ENCODE results near the gene HSPE1. TPM values are rescaled to one million over a fixed set of nuclear protein-coding genes. Genes with fewer than 3 reads are reported as not detected.
"Not testable (repeated sequence)": the region's sequence is repeated elsewhere in the genome, so short reads cannot be mapped to it uniquely, and the experiment has no call there.

The HSPE1 gene
- total RNA-seq, 6 experiments from 2014 or later: 96.3 to 149 (median 114) TPM

DNA sequence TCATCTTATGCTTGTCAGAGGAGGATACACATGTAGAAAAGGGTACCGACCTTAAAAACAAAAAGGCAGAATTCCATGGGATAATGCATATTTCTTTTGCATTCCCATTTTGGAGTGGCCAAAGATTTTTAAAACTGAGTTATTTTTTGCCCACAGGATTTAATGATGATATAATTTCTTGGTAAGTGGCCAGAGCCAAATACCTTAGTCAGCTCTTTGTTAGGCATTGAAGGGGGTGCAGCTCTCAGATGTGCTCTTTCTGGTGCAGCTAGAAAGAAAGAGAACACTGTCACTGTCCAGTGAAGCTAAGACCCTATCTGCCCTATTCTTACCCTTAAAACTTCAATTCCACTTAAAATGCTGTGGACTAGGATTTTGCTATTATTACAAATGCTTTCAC, 36.0 kb upstream of the HSPE1 start:
- Mint-ChIP-seq H3K36me3 (ENCODE audit: low read depth) (peaks cover 30% of the 10 kb centered on the region), H3K4me3 (no peak overlapping the region), H3K4me1 (ENCODE audit: low read depth) (peaks cover 25% of the 10 kb centered on the region), H3K27ac (no peak overlapping the region), H3K9me3 (no peaks in the 10 kb centered on the region), H3K27me3 (ENCODE audit: insufficient read depth) (peaks cover 2% of the 10 kb centered on the region)
- no peak for DNase-seq
- TF ChIP-seq, protein P1, sequence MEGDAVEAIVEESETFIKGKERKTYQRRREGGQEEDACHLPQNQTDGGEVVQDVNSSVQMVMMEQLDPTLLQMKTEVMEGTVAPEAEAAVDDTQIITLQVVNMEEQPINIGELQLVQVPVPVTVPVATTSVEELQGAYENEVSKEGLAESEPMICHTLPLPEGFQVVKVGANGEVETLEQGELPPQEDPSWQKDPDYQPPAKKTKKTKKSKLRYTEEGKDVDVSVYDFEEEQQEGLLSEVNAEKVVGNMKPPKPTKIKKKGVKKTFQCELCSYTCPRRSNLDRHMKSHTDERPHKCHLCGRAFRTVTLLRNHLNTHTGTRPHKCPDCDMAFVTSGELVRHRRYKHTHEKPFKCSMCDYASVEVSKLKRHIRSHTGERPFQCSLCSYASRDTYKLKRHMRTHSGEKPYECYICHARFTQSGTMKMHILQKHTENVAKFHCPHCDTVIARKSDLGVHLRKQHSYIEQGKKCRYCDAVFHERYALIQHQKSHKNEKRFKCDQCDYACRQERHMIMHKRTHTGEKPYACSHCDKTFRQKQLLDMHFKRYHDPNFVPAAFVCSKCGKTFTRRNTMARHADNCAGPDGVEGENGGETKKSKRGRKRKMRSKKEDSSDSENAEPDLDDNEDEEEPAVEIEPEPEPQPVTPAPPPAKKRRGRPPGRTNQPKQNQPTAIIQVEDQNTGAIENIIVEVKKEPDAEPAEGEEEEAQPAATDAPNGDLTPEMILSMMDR (IDR thresholded peaks at IDR 0.05): no peak

DNA sequence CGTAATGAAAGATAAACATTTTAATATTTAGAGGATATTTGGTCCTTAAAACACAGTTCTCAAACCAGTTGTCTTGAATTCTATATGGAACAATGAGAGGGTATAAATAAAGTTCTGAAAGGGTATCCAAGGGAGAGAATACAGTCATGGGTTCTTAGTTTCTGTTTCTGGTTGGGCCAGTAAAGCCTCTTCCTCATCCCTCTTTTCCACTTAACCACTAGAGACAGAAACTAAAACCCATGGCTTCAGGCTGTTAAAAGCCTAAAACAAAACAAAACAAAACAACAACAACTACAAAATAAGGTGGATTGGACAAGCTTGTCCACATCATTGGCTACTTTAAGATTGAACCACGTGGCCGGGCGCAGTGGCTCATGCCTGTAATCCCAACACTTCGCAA, 28.0 kb upstream of the HSPE1 start:
- TF ChIP-seq, protein P1 (IDR thresholded peaks at IDR 0.05): no peak
- Mint-ChIP-seq H3K4me1 (ENCODE audit: low read depth) (no peaks in the 10 kb centered on the region), H3K27me3 (ENCODE audit: insufficient read depth) (no peaks in the 10 kb centered on the region), H3K4me3 (no peak overlapping the region), H3K36me3 (ENCODE audit: low read depth) (peaks cover 25% of the 10 kb centered on the region), H3K9me3 (no peaks in the 10 kb centered on the region), H3K27ac (peak overlapping the region; percentile 39)
- no peak for DNase-seq

DNA sequence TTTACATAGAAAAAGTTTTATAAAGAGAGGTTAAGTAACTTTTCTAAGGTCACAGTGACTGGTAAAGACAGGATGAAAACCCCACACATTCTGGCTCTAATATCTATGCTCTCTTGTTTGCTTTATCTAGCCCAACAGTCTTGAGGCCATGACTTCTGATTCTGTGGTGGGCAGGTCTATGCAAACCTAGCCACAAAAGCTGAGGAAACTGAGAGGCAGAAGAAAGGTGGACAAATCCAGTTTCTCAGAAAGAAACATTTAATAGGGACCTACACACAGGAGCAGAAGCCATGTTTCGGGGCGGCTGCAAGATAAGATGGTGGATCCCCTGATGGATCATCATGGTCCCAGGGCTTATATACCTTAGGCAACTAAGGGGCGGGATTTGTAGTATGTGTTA, 22.4 kb upstream of the HSPE1 start:
- H3K9me3 Mint-ChIP-seq: no peaks in the 10 kb centered on the region
- H3K36me3 Mint-ChIP-seq (ENCODE audit: low read depth): peaks cover 34% of the 10 kb centered on the region
- TF ChIP-seq, protein P1 (IDR thresholded peaks at IDR 0.05): no peak
- H3K27me3 Mint-ChIP-seq (ENCODE audit: insufficient read depth): no peaks in the 10 kb centered on the region; the same call in 1 of the 2 replicates
- H3K27ac Mint-ChIP-seq: no peak overlapping the region
- no peak overlapping the region for H3K4me3 Mint-ChIP-seq
- no peaks in the 10 kb centered on the region for H3K4me1 Mint-ChIP-seq (ENCODE audit: low read depth)
- no peak for DNase-seq

DNA sequence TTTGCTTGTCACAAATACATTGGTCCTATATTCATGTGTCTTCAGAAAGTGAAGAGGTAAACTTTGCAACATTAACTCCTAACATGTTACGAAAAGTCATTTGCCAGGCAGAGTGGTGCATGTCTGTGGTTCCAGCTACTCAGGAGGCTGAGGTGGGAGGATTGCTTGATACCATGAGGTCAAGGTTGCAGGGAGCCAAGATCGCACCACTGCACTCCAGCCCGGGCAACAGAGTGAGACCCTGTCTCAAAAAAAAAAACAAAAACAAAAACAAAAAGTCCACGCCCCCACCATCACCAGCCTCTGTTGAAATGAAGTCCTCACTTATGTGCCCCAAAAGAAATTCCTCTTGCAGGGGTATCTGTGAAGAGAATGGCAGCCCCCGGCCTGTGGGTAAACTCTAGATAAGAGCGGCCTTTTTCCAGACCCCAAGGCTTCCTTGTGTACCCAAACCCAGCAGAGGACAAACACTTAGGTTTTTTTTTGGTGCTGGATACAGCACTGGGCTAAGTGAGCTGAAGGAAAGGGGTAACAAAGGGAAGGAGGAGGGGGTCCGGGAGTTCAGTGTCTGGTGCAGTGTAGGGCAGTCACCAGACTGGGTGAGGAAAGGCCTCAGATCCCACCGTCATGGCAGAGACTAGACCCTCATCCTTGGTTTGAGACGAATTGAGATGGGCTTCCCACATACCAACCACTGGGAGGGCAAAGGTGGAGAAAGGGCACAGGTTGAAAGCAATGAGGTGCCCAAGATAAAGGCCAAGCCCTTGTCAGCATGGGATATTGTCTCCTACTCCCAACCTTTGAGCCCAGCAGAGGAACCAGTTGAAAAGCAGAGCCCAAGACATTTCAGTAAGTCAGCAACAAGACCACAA, 19.8 kb upstream of the HSPE1 start:
- H3K4me3 Mint-ChIP-seq: no peak overlapping the region
- H3K4me1 Mint-ChIP-seq (ENCODE audit: low read depth): no peaks in the 10 kb centered on the region
- H3K27ac Mint-ChIP-seq: no peak overlapping the region
- H3K9me3 Mint-ChIP-seq: peaks cover 18% of the 10 kb centered on the region
- DNase-seq: no peak
- peaks cover 2% of the 10 kb centered on the region for H3K27me3 Mint-ChIP-seq (ENCODE audit: insufficient read depth)
- TF ChIP-seq, protein P1 (IDR thresholded peaks at IDR 0.05): no peak
- H3K36me3 Mint-ChIP-seq (ENCODE audit: low read depth): peaks cover 45% of the 10 kb centered on the region

DNA sequence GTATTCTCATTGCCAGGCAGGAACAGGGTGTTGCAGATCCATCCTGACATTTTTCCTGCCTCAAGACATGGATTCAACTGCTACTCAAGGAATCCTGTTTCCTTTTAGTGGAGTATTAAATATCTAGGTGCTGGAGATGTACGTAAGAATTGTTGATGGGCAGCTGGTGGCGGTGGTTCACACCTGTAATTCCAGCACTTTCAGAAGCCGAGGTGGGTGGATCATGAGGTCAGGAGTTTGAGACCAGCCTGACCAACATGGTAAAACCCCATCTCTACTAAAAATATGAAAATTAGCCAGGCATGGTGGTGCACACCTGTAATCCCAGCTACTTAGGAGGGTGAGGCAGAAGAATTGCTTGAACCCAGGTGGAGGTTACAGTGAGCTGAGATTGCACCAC, 15.9 kb upstream of the HSPE1 start:
- H3K27ac Mint-ChIP-seq; DNase-seq; H3K4me1 Mint-ChIP-seq (ENCODE audit: low read depth); H3K4me3 Mint-ChIP-seq; H3K27me3 Mint-ChIP-seq (ENCODE audit: insufficient read depth): not testable (repeated sequence)
- Mint-ChIP-seq H3K36me3 (ENCODE audit: low read depth) (peaks cover 59% of the 10 kb centered on the region), H3K9me3 (peaks cover 18% of the 10 kb centered on the region)

DNA sequence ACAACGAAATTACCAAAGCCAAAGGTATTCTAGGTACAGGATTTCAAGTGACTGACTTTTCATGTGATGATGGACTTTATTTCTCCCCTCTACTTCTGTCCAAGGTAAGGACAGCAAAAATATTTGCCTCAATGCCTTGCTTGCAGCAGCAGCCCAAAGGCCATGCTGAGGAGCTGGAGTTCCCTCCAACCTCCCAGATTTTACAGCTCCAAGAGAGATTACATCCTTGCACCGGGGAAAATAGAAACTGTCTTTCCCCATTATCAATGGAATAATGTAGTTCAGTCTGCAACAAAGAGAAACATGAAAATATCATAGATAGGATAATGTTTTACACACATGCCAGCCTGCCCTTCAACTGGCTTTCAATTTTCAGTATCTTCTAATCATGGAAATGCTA, 14.0 kb upstream of the HSPE1 start:
- TF ChIP-seq, protein P1 (IDR thresholded peaks at IDR 0.05): no peak
- no peak overlapping the region for H3K4me3 Mint-ChIP-seq

More for the DNA sequence above, 14.0 kb upstream of the HSPE1 start:
- H3K4me1 Mint-ChIP-seq (ENCODE audit: low read depth): no peaks in the 10 kb centered on the region
- no peak for DNase-seq
- peaks cover 18% of the 10 kb centered on the region for H3K9me3 Mint-ChIP-seq
- peaks cover 2% of the 10 kb centered on the region; the same call in 1 of the 2 replicates for H3K27me3 Mint-ChIP-seq (ENCODE audit: insufficient read depth)
- H3K36me3 Mint-ChIP-seq (ENCODE audit: low read depth): peaks cover 59% of the 10 kb centered on the region
- H3K27ac Mint-ChIP-seq: no peak overlapping the region
